VCaP (cell line): ENCODE results near the gene ZNRD2.

Source experiments
- H3K27ac ChIP-seq: fragments of 450-650 bp; 2 replicates; pipeline ENCODE4 v1.5.1; 2017
- TF ChIP-seq, protein P1 (sequence below): fragments of 450-650 bp; conservative IDR thresholded peaks from 2 replicates; pipeline ENCODE4 v1.5.1; 2017; ENCODE audit warnings: mild to moderate bottlenecking, moderate library complexity

The ZNRD2 gene

GRCh38 chr11:65578667-65579066 lies 8.4 kb downstream of the ZNRD2 start:
- H3K27ac ChIP-seq = no peak overlapping the region
- TF ChIP-seq, protein P1, sequence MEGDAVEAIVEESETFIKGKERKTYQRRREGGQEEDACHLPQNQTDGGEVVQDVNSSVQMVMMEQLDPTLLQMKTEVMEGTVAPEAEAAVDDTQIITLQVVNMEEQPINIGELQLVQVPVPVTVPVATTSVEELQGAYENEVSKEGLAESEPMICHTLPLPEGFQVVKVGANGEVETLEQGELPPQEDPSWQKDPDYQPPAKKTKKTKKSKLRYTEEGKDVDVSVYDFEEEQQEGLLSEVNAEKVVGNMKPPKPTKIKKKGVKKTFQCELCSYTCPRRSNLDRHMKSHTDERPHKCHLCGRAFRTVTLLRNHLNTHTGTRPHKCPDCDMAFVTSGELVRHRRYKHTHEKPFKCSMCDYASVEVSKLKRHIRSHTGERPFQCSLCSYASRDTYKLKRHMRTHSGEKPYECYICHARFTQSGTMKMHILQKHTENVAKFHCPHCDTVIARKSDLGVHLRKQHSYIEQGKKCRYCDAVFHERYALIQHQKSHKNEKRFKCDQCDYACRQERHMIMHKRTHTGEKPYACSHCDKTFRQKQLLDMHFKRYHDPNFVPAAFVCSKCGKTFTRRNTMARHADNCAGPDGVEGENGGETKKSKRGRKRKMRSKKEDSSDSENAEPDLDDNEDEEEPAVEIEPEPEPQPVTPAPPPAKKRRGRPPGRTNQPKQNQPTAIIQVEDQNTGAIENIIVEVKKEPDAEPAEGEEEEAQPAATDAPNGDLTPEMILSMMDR = no peak

GRCh38 chr11:65579291-65579690 lies 9.0 kb downstream of the ZNRD2 start:
- TF ChIP-seq, protein P1 = no peak
- no peak overlapping the region for H3K27ac ChIP-seq

DNA sequence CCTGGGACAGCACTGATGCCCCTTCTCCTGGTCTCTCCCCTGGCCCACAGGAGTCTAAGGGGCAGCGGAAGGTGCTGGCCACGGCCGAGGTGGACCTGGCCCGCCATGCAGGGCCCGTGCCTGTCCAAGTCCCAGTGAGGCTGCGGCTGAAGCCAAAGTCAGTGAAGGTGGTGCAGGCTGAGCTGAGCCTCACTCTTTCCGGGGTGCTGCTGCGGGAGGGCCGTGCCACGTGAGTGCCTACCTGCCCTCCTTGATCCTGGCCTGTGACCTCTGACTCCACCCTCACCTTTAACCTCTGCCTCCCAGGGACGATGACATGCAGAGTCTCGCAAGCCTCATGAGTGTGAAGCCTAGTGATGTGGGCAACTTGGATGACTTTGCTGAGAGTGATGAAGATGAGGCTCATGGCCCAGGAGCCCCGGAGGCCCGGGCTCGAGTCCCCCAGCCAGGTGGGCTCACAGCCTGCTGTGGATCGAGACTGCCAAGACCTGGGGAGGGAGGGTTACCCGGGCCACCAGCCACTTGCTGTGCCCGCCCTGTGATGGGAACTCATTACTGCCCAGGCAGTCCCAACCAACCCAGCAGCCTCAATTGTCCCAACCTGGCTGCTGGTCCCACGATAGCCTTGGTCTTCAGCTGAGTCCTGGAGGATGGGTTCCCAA lies 9.9 kb downstream of the ZNRD2 start:
- H3K27ac ChIP-seq = no peak overlapping the region
- TF ChIP-seq, protein P1 = no peak

GRCh38 chr11:65580756-65581155 lies 10.5 kb downstream of the ZNRD2 start:
- H3K27ac ChIP-seq = no peak overlapping the region
- TF ChIP-seq, protein P1 = no peak

- TF ChIP-seq, protein P1 = no peak
- no peak overlapping the region for H3K27ac ChIP-seq
Measured at GRCh38 chr11:65581928-65582327, 11.7 kb downstream of the ZNRD2 start.

DNA sequence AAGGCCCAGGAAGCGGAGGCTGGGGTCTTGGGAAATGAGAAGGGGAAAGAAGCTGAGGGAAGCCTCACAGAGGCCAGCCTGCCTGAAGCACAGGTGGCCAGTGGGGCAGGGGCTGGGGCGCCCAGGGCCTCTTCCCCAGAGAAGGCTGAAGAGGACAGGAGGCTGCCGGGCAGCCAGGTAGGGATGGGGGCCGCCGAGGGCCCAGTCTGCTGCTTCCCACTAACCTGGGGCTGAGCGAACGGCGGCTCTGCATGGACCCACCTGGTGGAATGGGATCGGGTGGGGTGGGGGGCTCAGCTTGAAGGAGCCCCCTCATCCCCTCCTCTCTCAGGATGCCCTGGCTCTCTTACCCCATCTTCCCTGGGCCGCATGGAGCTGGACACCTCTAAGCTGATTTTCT lies 13.3 kb downstream of the ZNRD2 start:
- H3K27ac ChIP-seq = no peak overlapping the region
- TF ChIP-seq, protein P1 = no peak

- H3K27ac ChIP-seq = no peak overlapping the region
- TF ChIP-seq, protein P1 = no peak
Measured at GRCh38 chr11:65584106-65584505, 13.8 kb downstream of the ZNRD2 start.
